Testis (tissue), 3 donors: ENCODE measurements around the gene GORASP1. TPM values are rescaled to one million over a fixed set of nuclear protein-coding genes. Genes with fewer than 3 reads are reported as not detected.

ENCODE experiments used
- DNase-seq: peaks from one replicate; pipeline ENCODE4 v3.0.0-alpha.2; 2019
- H3K27ac ChIP-seq, 2 donors: fragments of 200-600 bp; sonication (generic); one replicate each; pipeline ENCODE4 v1.5.1; 2019
- H3K27me3 ChIP-seq: fragments of 200-600 bp; sonication (generic); one replicate; pipeline ENCODE4 v1.5.1; 2019
- H3K36me3 ChIP-seq: fragments of 200-600 bp; sonication (generic); one replicate; pipeline ENCODE4 v1.5.1; 2017; ENCODE audit warnings: low read depth; ENCODE audit errors: missing control alignments
- H3K4me1 ChIP-seq: fragments of 200-600 bp; sonication (generic); one replicate; pipeline ENCODE4 v1.5.1; 2019
- H3K4me3 ChIP-seq, 2 donors: fragments of 200-600 bp; sonication (generic); one replicate each; pipeline ENCODE4 v1.5.1; 2017 to 2019
- H3K9me3 ChIP-seq: fragments of 200-600 bp; sonication (generic); one replicate; pipeline ENCODE4 v1.5.1; 2017
- POLR2A ChIP-seq: fragments of 450-650 bp; IDR thresholded peaks from one replicate; pipeline ENCODE4 v1.6.1; 2017; ENCODE audit warnings: antibody characterized with exemption, mild to moderate bottlenecking, moderate library complexity
- intact Hi-C: fragments of 100-400 bp; cut with DNase I; formaldehyde crosslinking; loops from one replicate; pipeline ENCODE4 v1.15.1; 2023; ENCODE audit warnings: low total_unique reads
- microRNA-seq, 2 donors: library from miRNA; unstranded; fragments of <30 nt; microRNA quantifications; one replicate each; pipeline ENCODE4, GENCODE V29; 2016; ENCODE audit warnings: borderline number of aligned reads in 2 of 2, borderline replicate concordance in 1 of 2
- polyA plus RNA-seq: library from polyadenylated mRNA; stranded (reverse); fragments of 350-450 nt; fragmentation: Illumina TruSeq; extraction: RNeasy Lipid Tissue Mini Kit (QIAGEN cat#74804); gene quantifications from one replicate; pipeline ENCODE4 v1.2.3, GENCODE V29; 2014; ENCODE audit warnings: low read depth, low replicate concordance; ENCODE audit not compliant: insufficient read depth
- total RNA-seq, 2 donors: library from RNA; depleted of rRNA; stranded (reverse); fragments of >200 nt; gene quantifications; one replicate each; pipeline ENCODE4 v1.2.3, GENCODE V29; 2016
- TF ChIP-seq, protein P1 (sequence below), 3 experiments: fragments of 450-650 bp in 2 of 3; fragments of 200-600 bp in 1 of 3; sonication (generic) in 1 of 3; IDR thresholded peaks; one replicate each; pipeline ENCODE4 v1.5.1; 2016 to 2019; ENCODE audit warnings: antibody characterized with exemption in 3 of 3, mild to moderate bottlenecking in 2 of 3, moderate library complexity in 1 of 3

Gene GORASP1
- total and polyA plus RNA-seq, 3 donors from 2014 or later: 69.5 to 92.1 (median 75.3) TPM

DNA sequence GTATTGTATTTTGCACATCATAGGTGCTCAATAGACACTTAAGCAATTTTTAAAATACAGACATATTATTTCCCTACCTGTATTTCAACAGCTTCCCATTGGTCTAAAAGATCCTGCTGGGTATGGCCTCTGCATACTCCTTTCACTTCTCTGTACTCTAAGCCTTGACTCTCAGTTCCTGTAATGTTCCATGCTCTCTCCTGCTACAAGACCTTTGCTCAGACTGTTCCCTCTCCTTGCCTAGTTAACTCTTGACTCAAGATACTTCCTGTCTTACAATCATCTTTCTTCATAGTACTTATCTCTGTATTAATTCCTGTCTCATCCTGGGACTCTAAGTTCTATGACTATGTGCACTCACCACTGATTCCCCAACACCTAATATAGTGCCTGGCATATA is 57.4 kb downstream of the GORASP1 start:
- H3K9me3 ChIP-seq: no peaks in the 10 kb centered on the region
- H3K4me1 ChIP-seq: peaks cover 12% of the 10 kb centered on the region
- H3K27ac ChIP-seq: no peak overlapping the region
- no peak overlapping the region for H3K4me3 ChIP-seq
- H3K36me3 ChIP-seq: no peaks in the 10 kb centered on the region
- TF ChIP-seq POLR2A: no peak
- TF ChIP-seq, protein P1, sequence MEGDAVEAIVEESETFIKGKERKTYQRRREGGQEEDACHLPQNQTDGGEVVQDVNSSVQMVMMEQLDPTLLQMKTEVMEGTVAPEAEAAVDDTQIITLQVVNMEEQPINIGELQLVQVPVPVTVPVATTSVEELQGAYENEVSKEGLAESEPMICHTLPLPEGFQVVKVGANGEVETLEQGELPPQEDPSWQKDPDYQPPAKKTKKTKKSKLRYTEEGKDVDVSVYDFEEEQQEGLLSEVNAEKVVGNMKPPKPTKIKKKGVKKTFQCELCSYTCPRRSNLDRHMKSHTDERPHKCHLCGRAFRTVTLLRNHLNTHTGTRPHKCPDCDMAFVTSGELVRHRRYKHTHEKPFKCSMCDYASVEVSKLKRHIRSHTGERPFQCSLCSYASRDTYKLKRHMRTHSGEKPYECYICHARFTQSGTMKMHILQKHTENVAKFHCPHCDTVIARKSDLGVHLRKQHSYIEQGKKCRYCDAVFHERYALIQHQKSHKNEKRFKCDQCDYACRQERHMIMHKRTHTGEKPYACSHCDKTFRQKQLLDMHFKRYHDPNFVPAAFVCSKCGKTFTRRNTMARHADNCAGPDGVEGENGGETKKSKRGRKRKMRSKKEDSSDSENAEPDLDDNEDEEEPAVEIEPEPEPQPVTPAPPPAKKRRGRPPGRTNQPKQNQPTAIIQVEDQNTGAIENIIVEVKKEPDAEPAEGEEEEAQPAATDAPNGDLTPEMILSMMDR (IDR thresholded peaks at IDR 0.05): no peak
- H3K27me3 ChIP-seq: no peaks in the 10 kb centered on the region
- DNase-seq: no peak
- intact Hi-C loops: no loop called here

Small RNA genes lying within 50 kb of the gene (microRNA-seq; reads per million reads assigned to microRNA genes)
- 0.69 to 0.70 reads per million in 2 donors for gene MIR6822

Other genes starting within 250 kb of the GORASP1 start
- gene SCN11A, start 55.7 kb downstream of the GORASP1 start, total RNA-seq: 1 to 10 TPM; 3.0 to 3.5 TPM
- gene SCN11A, start 55.7 kb downstream of the GORASP1 start, polyA plus RNA-seq: 1.8 TPM
- 10 to 100 TPM; 67.8 to 74.1 TPM for gene WDR48, start 55.6 kb downstream of the GORASP1 start, total RNA-seq
- 130 TPM for gene WDR48, start 55.6 kb downstream of the GORASP1 start, polyA plus RNA-seq
- 100 to 1,000 TPM in 1 of 2 donors, 10 to 100 TPM in 1; 74.3 to 101 TPM for gene TTC21A, start 53 bp upstream of the GORASP1 start, total RNA-seq
- gene TTC21A, start 53 bp upstream of the GORASP1 start, polyA plus RNA-seq: 266 TPM
- gene CSRNP1, start 46.0 kb upstream of the GORASP1 start, total RNA-seq: 10 to 100 TPM; 27.0 to 30.4 TPM
- gene CSRNP1, start 46.0 kb upstream of the GORASP1 start, polyA plus RNA-seq: 20.4 TPM
- gene XIRP1, start 85.0 kb upstream of the GORASP1 start, total RNA-seq: under 1 TPM; 0.24 to 0.37 TPM
- gene XIRP1, start 85.0 kb upstream of the GORASP1 start, polyA plus RNA-seq: 2.8 TPM
- gene CX3CR1, start 172.4 kb upstream of the GORASP1 start, total RNA-seq: 1 to 10 TPM; 1.4 to 2.0 TPM
- 3.5 TPM for gene CX3CR1, start 172.4 kb upstream of the GORASP1 start, polyA plus RNA-seq
- gene CCR8, start 222.1 kb upstream of the GORASP1 start, total RNA-seq: not detected
- gene CCR8, start 222.1 kb upstream of the GORASP1 start, polyA plus RNA-seq: not detected